ENCODE measurements around the gene HAGH. TPM values are rescaled to one million over a fixed set of nuclear protein-coding genes. Genes with fewer than 3 reads are reported as not detected.
"Not testable (repeated sequence)": the region's sequence is repeated elsewhere in the genome, so short reads cannot be mapped to it uniquely, and the experiment has no call there.

The HAGH gene
- total RNA-seq, result 172 TPM
- long read RNA-seq, transcript HAGH-201 (10 exons, 1,257 nt), result minor isoform, 54 of 260 reads
- long read RNA-seq, transcript HAGH-202 (9 exons, 2,984 nt), result major isoform, 124 of 260 reads
- long read RNA-seq, partial matches to known transcripts, result 66 of 260 reads
- long read RNA-seq, other reads (novel, unspliced or antisense), result 13 of 260 reads

DNA sequence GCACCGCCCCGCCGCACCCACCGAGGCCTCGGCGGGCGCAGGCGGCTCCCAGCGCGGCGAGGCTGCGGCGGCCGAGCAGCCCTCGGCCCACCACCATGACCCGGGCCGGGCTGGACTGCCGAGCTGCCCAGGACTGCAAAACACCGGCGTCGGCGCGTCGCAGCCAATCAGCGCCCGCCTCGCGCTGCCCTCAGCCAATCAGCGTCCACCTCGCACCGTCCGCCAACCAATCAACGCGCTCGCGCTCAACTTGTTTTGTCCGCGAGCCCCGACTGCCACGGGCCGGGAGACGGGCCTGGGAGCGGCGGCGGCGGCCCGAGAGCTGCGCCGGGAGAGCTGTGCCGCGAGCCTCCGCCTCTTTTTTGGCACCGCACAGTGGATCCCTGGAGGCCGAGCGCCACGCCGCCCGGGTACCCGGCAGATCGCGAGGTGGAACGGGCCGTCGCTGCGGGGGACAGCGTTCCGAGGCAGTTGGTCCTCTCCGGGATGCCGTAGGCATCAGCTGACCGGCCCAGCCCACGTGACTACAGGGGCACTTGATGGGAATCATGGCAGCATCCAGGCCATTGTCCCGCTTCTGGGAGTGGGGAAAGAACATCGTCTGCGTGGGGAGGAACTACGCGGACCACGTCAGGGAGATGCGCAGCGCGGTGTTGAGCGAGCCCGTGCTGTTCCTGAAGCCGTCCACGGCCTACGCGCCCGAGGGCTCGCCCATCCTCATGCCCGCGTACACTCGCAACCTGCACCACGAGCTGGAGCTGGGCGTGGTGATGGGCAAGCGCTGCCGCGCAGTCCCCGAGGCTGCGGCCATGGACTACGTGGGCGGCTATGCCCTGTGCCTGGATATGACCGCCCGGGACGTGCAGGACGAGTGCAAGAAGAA, at the start of gene HAGH, which contains the start of gene FAHD1:
Gene HAGH, minus strand, starts transcription at position 135 of the 883 bp plus-strand sequence. Its CDS starts 38 bp downstream, at position 97.
Gene FAHD1, plus strand, starts transcription at position 516 of the 883 bp plus-strand sequence. Its CDS starts 33 bp downstream, at position 549.
- H3K4me3 ChIP-seq, result peak within 1 kb of the TSS; percentile 99
- H3K4me1 ChIP-seq, result peaks cover 69% of the 10 kb centered on the region
- no peaks in the 10 kb centered on the region for H3K9me3 ChIP-seq (replicated peaks)
- intact Hi-C loops (cut with micrococcal nuclease), result no loop called here
- peaks cover 23% of the 10 kb centered on the region for H3K36me3 ChIP-seq
- no peaks in the 10 kb centered on the region for H3K27me3 ChIP-seq (ENCODE audit: low read depth)
- TF ChIP-seq, protein P1, sequence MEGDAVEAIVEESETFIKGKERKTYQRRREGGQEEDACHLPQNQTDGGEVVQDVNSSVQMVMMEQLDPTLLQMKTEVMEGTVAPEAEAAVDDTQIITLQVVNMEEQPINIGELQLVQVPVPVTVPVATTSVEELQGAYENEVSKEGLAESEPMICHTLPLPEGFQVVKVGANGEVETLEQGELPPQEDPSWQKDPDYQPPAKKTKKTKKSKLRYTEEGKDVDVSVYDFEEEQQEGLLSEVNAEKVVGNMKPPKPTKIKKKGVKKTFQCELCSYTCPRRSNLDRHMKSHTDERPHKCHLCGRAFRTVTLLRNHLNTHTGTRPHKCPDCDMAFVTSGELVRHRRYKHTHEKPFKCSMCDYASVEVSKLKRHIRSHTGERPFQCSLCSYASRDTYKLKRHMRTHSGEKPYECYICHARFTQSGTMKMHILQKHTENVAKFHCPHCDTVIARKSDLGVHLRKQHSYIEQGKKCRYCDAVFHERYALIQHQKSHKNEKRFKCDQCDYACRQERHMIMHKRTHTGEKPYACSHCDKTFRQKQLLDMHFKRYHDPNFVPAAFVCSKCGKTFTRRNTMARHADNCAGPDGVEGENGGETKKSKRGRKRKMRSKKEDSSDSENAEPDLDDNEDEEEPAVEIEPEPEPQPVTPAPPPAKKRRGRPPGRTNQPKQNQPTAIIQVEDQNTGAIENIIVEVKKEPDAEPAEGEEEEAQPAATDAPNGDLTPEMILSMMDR (IDR thresholded peaks at IDR 0.05; ENCODE audit: borderline replicate concordance), result no peak
- peak within 1 kb of the TSS; percentile 98 for H3K27ac ChIP-seq (replicated peaks)
- DNase-seq, result peak; percentile 94

DNA sequence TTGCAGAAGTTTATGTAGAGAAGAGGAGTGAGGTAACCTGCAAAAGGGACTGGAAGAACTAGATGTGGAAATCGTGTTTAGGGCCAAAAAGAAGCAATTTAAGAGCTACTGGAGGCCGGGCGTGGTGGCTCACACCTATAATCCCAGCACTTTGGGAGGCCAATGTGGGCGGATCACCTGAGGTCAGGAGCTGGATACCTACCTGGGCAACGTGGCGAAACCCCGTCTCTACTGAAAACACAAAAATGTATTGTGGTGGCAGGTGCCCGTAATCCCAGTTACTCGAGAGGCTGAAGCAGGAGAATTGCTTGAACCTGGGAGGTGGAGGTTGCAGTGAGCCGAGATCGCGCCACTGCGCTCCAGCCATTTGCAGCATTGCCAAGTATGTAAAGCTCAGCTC, 49.4 kb upstream of the HAGH start:
- H3K4me1 ChIP-seq; intact Hi-C loops (cut with micrococcal nuclease); H3K27ac ChIP-seq (replicated peaks); H3K9me3 ChIP-seq (replicated peaks); H3K36me3 ChIP-seq; H3K4me3 ChIP-seq; DNase-seq: not testable (repeated sequence)
- H3K27me3 ChIP-seq (ENCODE audit: low read depth), result peaks cover 89% of the 10 kb centered on the region

DNA sequence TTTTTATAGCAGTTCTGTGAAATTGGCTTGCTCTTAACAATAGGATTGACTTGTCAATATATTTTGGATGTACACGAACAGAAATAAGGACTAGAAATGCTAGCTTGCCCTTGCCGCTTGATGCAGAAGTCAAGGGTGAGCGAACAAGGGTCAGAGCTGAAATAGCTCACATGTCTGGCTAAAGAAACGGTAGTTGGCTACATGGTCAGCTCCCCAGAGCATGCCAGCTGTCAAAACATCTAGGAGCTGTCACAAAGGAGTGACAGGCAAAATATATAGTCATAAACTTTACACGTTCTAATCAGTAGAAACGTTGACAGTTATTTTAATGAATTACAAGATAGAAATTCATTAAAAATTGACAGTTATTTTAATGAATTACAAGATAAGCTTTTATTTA, 48.2 kb upstream of the HAGH start:
- H3K27me3 ChIP-seq (ENCODE audit: low read depth), result peaks cover 78% of the 10 kb centered on the region
- no peak for DNase-seq
- intact Hi-C loops (cut with micrococcal nuclease), result no loop called here
- no peaks in the 10 kb centered on the region for H3K36me3 ChIP-seq
- TF ChIP-seq, protein P1 (IDR thresholded peaks at IDR 0.05; ENCODE audit: borderline replicate concordance), result no peak
- peaks cover 6% of the 10 kb centered on the region for H3K4me1 ChIP-seq
- H3K27ac ChIP-seq (replicated peaks), result no peak overlapping the region
- H3K4me3 ChIP-seq, result no peak overlapping the region
- no peaks in the 10 kb centered on the region for H3K9me3 ChIP-seq (replicated peaks)

DNA sequence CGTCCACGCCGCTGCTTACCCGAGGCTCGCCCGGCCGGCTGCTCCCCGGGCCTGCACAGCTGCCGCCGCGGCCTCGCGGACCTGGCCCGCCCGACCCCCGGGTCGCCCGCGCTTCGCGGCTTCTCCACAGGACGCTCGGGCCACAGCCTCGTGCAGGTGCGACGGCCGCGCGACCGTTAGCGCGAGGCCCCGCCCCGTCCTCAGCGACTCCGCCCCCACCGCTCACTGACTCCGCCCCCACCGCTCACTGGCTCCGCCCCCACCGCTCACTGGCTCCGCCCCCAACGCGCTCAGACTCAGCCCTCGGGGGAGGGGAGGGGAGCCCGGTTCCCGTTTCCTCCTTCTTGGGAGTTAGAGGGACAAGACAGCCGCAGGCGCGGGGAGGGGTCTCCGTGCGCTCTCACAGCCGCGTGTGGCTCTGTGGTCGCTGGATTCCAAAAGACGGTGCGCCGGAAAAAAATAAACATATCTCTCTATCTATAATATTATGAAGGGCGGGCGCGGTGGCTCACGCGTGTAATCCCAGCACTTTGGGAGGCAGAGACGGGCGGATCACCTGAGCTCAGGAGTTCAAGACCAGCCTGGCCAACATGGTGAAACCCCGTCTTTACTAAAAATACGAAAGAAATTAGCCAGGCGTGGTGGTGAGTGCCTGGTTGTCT, 45.5 kb upstream of the HAGH start, which contains the start of gene MEIOB:
Gene MEIOB, minus strand, starts transcription at position 191 of the 662 bp plus-strand sequence. CDS start 3,989 bp downstream, outside the sequence.
- H3K27ac ChIP-seq (replicated peaks), result no peak within 1 kb of the TSS
- no peaks in the 10 kb centered on the region for H3K36me3 ChIP-seq
- H3K9me3 ChIP-seq (replicated peaks), result no peaks in the 10 kb centered on the region
- TF ChIP-seq, protein P1 (IDR thresholded peaks at IDR 0.05; ENCODE audit: borderline replicate concordance), result no peak
- peaks cover 56% of the 10 kb centered on the region for H3K27me3 ChIP-seq (ENCODE audit: low read depth)
- H3K4me1 ChIP-seq, result peaks cover 6% of the 10 kb centered on the region
- peak within 1 kb of the TSS; percentile 45 for H3K4me3 ChIP-seq
- no peak for DNase-seq
- intact Hi-C loops (cut with micrococcal nuclease), result no loop called here

DNA sequence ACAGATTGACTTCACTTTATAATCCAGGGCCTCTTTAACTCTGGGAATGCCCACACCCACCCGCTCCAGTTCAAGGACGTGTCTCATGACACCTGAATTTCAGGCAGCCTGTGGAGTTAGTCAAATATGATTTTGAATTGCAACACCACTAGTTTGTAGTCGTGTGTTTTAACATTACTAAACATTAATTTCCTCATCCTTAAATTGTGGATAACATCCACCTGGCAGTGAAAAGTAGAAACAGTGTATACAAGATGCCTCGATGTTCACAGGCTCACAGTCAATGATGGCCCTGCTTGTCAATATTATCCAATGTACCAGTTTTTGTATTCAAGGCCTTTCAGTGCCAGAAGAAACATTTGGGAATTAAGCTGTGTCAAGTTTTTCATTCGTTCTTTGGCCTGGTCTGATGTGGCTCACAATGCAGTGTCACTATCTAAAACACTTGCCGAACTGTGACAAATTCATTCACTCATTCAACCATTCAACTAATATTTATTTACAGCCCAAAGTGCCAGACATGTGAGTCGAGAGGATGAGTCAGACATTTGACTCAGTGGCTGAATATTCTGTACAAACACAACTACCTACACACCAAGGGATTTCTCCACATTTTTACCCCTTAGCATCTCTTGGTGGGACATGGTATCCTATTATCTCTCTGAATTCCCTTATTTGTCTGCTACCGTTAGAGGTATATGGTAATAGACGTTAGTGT, 43.9 kb upstream of the HAGH start:
- intact Hi-C loops (cut with micrococcal nuclease), result no loop called here
- H3K4me1 ChIP-seq, result peaks cover 6% of the 10 kb centered on the region
- TF ChIP-seq, protein P1 (IDR thresholded peaks at IDR 0.05; ENCODE audit: borderline replicate concordance), result no peak
- no peaks in the 10 kb centered on the region for H3K36me3 ChIP-seq
- H3K27ac ChIP-seq (replicated peaks), result no peak overlapping the region
- H3K9me3 ChIP-seq (replicated peaks), result no peaks in the 10 kb centered on the region
- DNase-seq, result no peak
- no peak overlapping the region for H3K4me3 ChIP-seq
- H3K27me3 ChIP-seq (ENCODE audit: low read depth), result peaks cover 50% of the 10 kb centered on the region
